IMR-90 (cell line): ENCODE results near the gene PMS2. TPM values are rescaled to one million over a fixed set of nuclear protein-coding genes. Genes with fewer than 3 reads are reported as not detected.

ENCODE experiments used
- ATAC-seq: fragments of 200-7000 bp; cut with Tn5 transposase; 2 replicates; pipeline ENCODE4 v1.9.1; 2020; ENCODE audit warnings: low read depth, mild to moderate bottlenecking, moderate library complexity
- BruUV-seq: library from RNA; stranded (reverse); fragments of 400-500 nt; replicated peaks from 2 replicates; lab custom pipeline; 2021; lab: Mats Ljungman, UMichigan
- CTCF ChIA-PET: fragments of 300-600 bp; formaldehyde crosslinking; extraction: SDS; loops from one replicate; lab custom pipeline; 2021; ENCODE audit warnings: antibody characterized with exemption; lab: Yijun Ruan, JAX
- POLR2A ChIA-PET: fragments of 300-600 bp; sonication (Branson Sonifier 250); formaldehyde crosslinking; loops from one replicate; lab custom pipeline; 2022; ENCODE audit warnings: antibody characterized with exemption; ENCODE audit not compliant: unreplicated experiment; lab: Charles Lee
- DNase-seq: peaks from one replicate; pipeline ENCODE4 v3.0.0; 2013
- H2AFZ ChIP-seq: replicated peaks from 2 replicates; pipeline ENCODE3; 2013; ENCODE audit warnings: low read length, mild to moderate bottlenecking; ENCODE audit not compliant: poor library complexity
- H2AK5ac ChIP-seq: 2 replicates; pipeline ENCODE4 v1.6.1; 2013; ENCODE audit warnings: low read depth, low read length, inconsistent platforms
- H2AK9ac ChIP-seq: replicated peaks from 2 replicates; pipeline ENCODE3; 2013; ENCODE audit warnings: mild to moderate bottlenecking, low read depth, low read length, moderate library complexity; ENCODE audit not compliant: poor library complexity
- H2BK120ac ChIP-seq: 2 replicates; pipeline ENCODE4 v1.6.1; 2013; ENCODE audit warnings: low read depth, low read length, inconsistent platforms
- H2BK15ac ChIP-seq: 3 replicates; pipeline ENCODE4 v1.6.1; 2013; ENCODE audit warnings: low read depth, low read length, inconsistent platforms
- H2BK20ac ChIP-seq: 2 replicates; pipeline ENCODE4 v1.6.1; 2013; ENCODE audit warnings: low read depth, mild to moderate bottlenecking, inconsistent platforms, low read length, moderate library complexity
- H2BK5ac ChIP-seq: 2 replicates; pipeline ENCODE4 v1.6.1; 2013; ENCODE audit warnings: mild to moderate bottlenecking, low read depth, low read length, inconsistent platforms; ENCODE audit not compliant: poor library complexity, severe bottlenecking
- H3K14ac ChIP-seq: replicated peaks from 2 replicates; pipeline ENCODE4 v1.6.1; 2013; ENCODE audit warnings: low read depth, low read length, inconsistent platforms
- H3K18ac ChIP-seq: 2 replicates; pipeline ENCODE4 v1.6.1; 2013; ENCODE audit warnings: low read depth, low read length, control low read depth
- H3K23ac ChIP-seq: 2 replicates; pipeline ENCODE4 v1.6.1; 2013; ENCODE audit warnings: low read depth, low read length, inconsistent platforms
- H3K27ac ChIP-seq: 2 replicates; pipeline ENCODE4 v1.5.1; 2013; ENCODE audit warnings: mild to moderate bottlenecking, control low read depth, low read length; ENCODE audit not compliant: insufficient read depth
- H3K27me3 ChIP-seq: 2 replicates; pipeline ENCODE4 v1.6.1; 2013; ENCODE audit warnings: low read length; ENCODE audit not compliant: control insufficient read depth, insufficient read depth
- H3K36me3 ChIP-seq: 2 replicates; pipeline ENCODE4 v1.6.1; 2013; ENCODE audit warnings: low read length, mixed read lengths; ENCODE audit not compliant: control insufficient read depth, insufficient read depth
- H3K4ac ChIP-seq: 2 replicates; pipeline ENCODE4 v1.6.1; 2013; ENCODE audit warnings: low read depth, low read length, inconsistent platforms
- H3K4me1 ChIP-seq: 2 replicates; pipeline ENCODE4 v1.6.1; 2013; ENCODE audit warnings: low read length, mixed read lengths; ENCODE audit not compliant: control insufficient read depth, insufficient read depth
- H3K4me2 ChIP-seq: 2 replicates; pipeline ENCODE4 v1.6.1; 2013; ENCODE audit warnings: low read depth, mild to moderate bottlenecking, control low read depth, low read length, moderate library complexity
- H3K4me3 ChIP-seq: 2 replicates; pipeline ENCODE4 v1.5.1; 2013; ENCODE audit warnings: low read depth, mild to moderate bottlenecking, control low read depth, low read length, moderate library complexity; ENCODE audit not compliant: insufficient read depth
- H3K56ac ChIP-seq: 2 replicates; pipeline ENCODE4 v1.6.1; 2013; ENCODE audit warnings: low read length, inconsistent platforms; ENCODE audit not compliant: insufficient read depth; ENCODE audit errors: extremely low read depth
- H3K79me1 ChIP-seq, 2 experiments: 2 replicates each; pipeline ENCODE4 v1.6.1; 2013; ENCODE audit warnings: low read length in 2 of 2, inconsistent platforms in 1 of 2, low read depth in 1 of 2
- H3K9ac ChIP-seq: 2 replicates; pipeline ENCODE4 v1.6.1; 2013; ENCODE audit warnings: low read depth, low read length, control low read depth
- H3K9me1 ChIP-seq: 2 replicates; pipeline ENCODE4 v1.6.1; 2013; ENCODE audit warnings: low read length, inconsistent platforms; ENCODE audit not compliant: insufficient read depth
- H3K9me3 ChIP-seq: 2 replicates; pipeline ENCODE4 v1.6.1; 2013; ENCODE audit warnings: low read length; ENCODE audit not compliant: control insufficient read depth, insufficient read depth
- H4K20me1 ChIP-seq: 2 replicates; pipeline ENCODE4 v1.6.1; 2013; ENCODE audit warnings: low read length, inconsistent platforms; ENCODE audit not compliant: insufficient read depth
- H4K5ac ChIP-seq: 2 replicates; pipeline ENCODE4 v1.6.1; 2013; ENCODE audit warnings: mild to moderate bottlenecking, low read depth, low read length, control low read depth
- H4K8ac ChIP-seq, 2 experiments: 2 replicates each; pipeline ENCODE4 v1.6.1; 2013; ENCODE audit warnings: low read depth in 2 of 2, low read length in 2 of 2, control low read depth in 1 of 2, inconsistent platforms in 1 of 2
- H4K91ac ChIP-seq: 2 replicates; pipeline ENCODE4 v1.6.1; 2013; ENCODE audit warnings: low read depth, low read length, inconsistent platforms; ENCODE audit not compliant: insufficient read depth
- CEBPB ChIP-seq: IDR thresholded peaks from 2 replicates; pipeline ENCODE4 v1.6.1; 2012; ENCODE audit warnings: low read depth, low read length, improper control_type of control experiment
- CHD1 ChIP-seq: IDR thresholded peaks from 2 replicates; pipeline ENCODE4 v1.6.1; 2012; ENCODE audit warnings: low read depth, low read length, improper control_type of control experiment
- NFE2L2 ChIP-seq: fragments of 150-350 bp; IDR thresholded peaks from 2 replicates; pipeline ENCODE4 v1.6.1; 2016; ENCODE audit warnings: low read depth, mild to moderate bottlenecking, low read length
- WGBS, 2 experiments: methylation state at CpG; one replicate each; pipeline versions ENCODE4 v1.1.5 to v1.1.7; 2013; ENCODE audit warnings: missing lambda C conversion rate in 2 of 2; ENCODE audit not compliant: insufficient read length in 1 of 2; ENCODE audit errors: extremely low coverage in 2 of 2; 5-methylcytosine and 5-hydroxymethylcytosine counted together
- dilution Hi-C: fragments of 300-500 bp; cut with HindIII; formaldehyde crosslinking; loops from one replicate; pipeline ENCODE4 v1.14.3; 2018; ENCODE audit warnings: low sequenced_read_pairs; ENCODE audit not compliant: unreplicated experiment
- in situ Hi-C: fragments of 300-500 bp; cut with MboI; formaldehyde crosslinking; loops from 3 replicates; pipeline ENCODE4 v1.14.3; 2019; ENCODE audit warnings: low sequenced_read_pairs, inconsistent platforms, mixed read lengths
- intact Hi-C: fragments of 100-400 bp; cut with micrococcal nuclease; formaldehyde crosslinking; loops from 2 replicates; pipeline ENCODE4 v1.10.0; 2022
- polyA plus RNA-seq, 3 experiments: library from polyadenylated mRNA; depleted of rRNA; stranded (reverse); fragments of >200 nt; gene quantifications; 2 replicates each; pipeline ENCODE4 v1.2.3, GENCODE V29; 2012; ENCODE audit warnings: low replicate concordance in 1 of 3
- total RNA-seq: library from RNA; depleted of rRNA; stranded (reverse); fragments of >200 nt; gene quantifications from 2 replicates; pipeline ENCODE4 v1.2.3, GENCODE V29; 2012
- TF ChIP-seq, protein P1 (sequence below): fragments of 150-350 bp; IDR thresholded peaks from 2 replicates; pipeline ENCODE4 v1.6.1; 2017; ENCODE audit warnings: mild to moderate bottlenecking, antibody characterized with exemption, low read length, low read depth

PMS2 gene
- total and polyA plus RNA-seq, 2 of the 4 experiments (the other 2 are of a cell fraction) = 6.8 to 14.3 TPM

DNA sequence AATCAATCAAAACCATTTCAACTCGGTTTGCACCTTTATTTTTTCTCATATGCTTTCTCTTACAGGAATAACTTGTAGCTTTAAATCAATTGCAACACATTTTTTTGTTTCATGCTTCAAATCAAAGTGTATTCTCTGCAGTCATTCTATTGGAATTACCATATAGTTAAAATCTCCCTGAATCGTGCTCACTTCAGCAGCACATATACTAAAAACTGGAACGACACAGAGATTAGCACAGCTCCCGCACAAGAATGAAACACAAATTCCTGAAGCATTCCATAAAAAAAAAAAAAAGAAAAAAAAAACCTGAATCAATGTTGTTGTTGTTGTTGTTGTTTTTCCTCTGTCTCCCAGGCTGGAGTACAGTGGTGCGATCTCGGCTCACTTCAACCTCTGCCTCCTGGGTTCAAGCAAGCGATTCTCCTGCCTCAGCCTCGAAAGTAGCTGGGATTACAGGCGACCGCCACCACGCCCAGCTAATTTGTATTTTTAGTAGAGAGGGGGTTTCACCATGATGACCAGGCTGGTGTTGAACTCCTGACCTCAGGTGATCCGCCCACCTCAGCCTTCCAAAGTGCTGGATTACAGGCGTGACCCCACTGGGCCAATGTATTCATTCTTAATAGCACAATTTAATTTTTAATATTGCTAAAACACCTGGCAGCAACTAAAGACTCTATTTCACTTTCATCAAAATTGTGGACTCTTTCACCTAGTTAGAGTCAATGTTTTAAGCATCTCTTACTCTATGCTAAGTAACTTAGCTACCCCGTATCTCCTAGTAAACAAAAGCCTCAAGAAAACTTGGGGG lies 48.7 kb upstream of the PMS2 start:
- ChIA-PET CTCF (no interaction called here), POLR2A (no interaction called here)
- Histone ChIP-seq H3K18ac (no peak overlapping the region), H3K9me3 (no peaks in the 10 kb centered on the region), H3K4me2 (peak overlapping the region; percentile 62), H2BK20ac (no peak overlapping the region), H3K9ac (no peak overlapping the region), H2AK5ac (no peak overlapping the region), H4K20me1 (peaks cover 19% of the 10 kb centered on the region; the same call in 1 of the 2 replicates), H3K27ac (peak overlapping the region; percentile 26; the same call in 1 of the 2 replicates), H3K4me3 (peak overlapping the region; percentile 20; the same call in 1 of the 2 replicates), H2AK9ac (no peak overlapping the region), H3K23ac (no peak overlapping the region), H3K79me1 (peaks cover 6 to 44% of the 10 kb centered on the region in 2 experiments), H2BK5ac (no peak overlapping the region), H3K9me1 (peaks cover 3% of the 10 kb centered on the region; the same call in 1 of the 2 replicates), H4K5ac (no peak overlapping the region), H3K56ac (no peak overlapping the region; the same call in 1 of the 2 replicates), H2BK120ac (no peak overlapping the region), H3K4ac (no peak overlapping the region), H4K91ac (no peak overlapping the region), H3K27me3 (no peaks in the 10 kb centered on the region), H4K8ac (no peak overlapping the region), H2AFZ (no peak overlapping the region), H3K36me3 (peaks cover 9% of the 10 kb centered on the region), H3K14ac (no peak overlapping the region; the same call in 1 of the 2 replicates), H2BK15ac (no peak overlapping the region), H3K4me1 (peaks cover 5% of the 10 kb centered on the region)
- TF ChIP-seq CHD1 = no peak
- TF ChIP-seq CEBPB = no peak
- TF ChIP-seq, protein P1, sequence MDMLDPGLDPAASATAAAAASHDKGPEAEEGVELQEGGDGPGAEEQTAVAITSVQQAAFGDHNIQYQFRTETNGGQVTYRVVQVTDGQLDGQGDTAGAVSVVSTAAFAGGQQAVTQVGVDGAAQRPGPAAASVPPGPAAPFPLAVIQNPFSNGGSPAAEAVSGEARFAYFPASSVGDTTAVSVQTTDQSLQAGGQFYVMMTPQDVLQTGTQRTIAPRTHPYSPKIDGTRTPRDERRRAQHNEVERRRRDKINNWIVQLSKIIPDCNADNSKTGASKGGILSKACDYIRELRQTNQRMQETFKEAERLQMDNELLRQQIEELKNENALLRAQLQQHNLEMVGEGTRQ = no peak
- TF ChIP-seq NFE2L2 = no peak
- ATAC-seq (no peak), DNase-seq (no peak)
- in situ Hi-C loops = no loop called here
- BruUV-seq = no TSS peak
- no CpG with 5 or more reads among the region's 14 CpGs for WGBS, 2 experiments
- intact Hi-C loops = no loop called here
- dilution Hi-C loops = no loop called here
